Fibroblast of pulmonary artery (primary cell): Measurements from ENCODE around the gene SYCE1L.

Source experiments
- DNase-seq: peaks from one replicate; pipeline ENCODE4 v3.0.0-alpha.2; 2010; ENCODE audit warnings: low read depth
- H3K4me3 ChIP-seq: replicated peaks from 2 replicates; pipeline ENCODE4 v1.5.1; 2011; ENCODE audit warnings: low read depth, mild to moderate bottlenecking, control low read depth, low read length, moderate library complexity
- TF ChIP-seq, protein P1 (sequence below): IDR thresholded peaks from 2 replicates; pipeline ENCODE4 v1.5.1; 2011; ENCODE audit warnings: mild to moderate bottlenecking, control low read depth, low read length, inconsistent platforms; ENCODE audit errors: missing control alignments

Gene SYCE1L

GRCh38 chr16:77214411-77215138 is 15.4 kb downstream of the SYCE1L start:
- TF ChIP-seq, protein P1, sequence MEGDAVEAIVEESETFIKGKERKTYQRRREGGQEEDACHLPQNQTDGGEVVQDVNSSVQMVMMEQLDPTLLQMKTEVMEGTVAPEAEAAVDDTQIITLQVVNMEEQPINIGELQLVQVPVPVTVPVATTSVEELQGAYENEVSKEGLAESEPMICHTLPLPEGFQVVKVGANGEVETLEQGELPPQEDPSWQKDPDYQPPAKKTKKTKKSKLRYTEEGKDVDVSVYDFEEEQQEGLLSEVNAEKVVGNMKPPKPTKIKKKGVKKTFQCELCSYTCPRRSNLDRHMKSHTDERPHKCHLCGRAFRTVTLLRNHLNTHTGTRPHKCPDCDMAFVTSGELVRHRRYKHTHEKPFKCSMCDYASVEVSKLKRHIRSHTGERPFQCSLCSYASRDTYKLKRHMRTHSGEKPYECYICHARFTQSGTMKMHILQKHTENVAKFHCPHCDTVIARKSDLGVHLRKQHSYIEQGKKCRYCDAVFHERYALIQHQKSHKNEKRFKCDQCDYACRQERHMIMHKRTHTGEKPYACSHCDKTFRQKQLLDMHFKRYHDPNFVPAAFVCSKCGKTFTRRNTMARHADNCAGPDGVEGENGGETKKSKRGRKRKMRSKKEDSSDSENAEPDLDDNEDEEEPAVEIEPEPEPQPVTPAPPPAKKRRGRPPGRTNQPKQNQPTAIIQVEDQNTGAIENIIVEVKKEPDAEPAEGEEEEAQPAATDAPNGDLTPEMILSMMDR, result no peak
- DNase-seq, result no peak

DNA sequence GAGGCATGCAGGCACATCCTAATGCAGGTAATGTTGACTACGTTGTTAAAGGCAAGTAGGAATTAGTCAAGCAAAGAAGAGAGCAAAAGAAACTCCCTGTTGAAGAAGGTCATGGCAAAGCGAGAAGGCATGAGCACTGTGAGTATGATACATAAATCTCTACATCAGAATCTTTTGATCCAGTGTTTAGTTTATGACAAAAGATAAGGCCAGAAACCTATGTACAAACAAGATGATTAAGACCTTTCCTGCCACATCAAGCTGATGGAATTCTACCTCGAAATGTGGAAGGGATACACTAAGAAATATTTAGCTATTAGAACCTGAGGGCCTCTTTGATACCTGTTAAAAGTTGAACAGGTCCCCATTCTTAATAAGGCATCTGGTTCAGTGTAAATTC is 20.2 kb downstream of the SYCE1L start:
- TF ChIP-seq, protein P1, result no peak
- H3K4me3 ChIP-seq, result no peak overlapping the region
- DNase-seq, result no peak

More at GRCh38 chr16:77214411-77215138, 15.4 kb downstream of the SYCE1L start:
- no peak overlapping the region for H3K4me3 ChIP-seq

DNA sequence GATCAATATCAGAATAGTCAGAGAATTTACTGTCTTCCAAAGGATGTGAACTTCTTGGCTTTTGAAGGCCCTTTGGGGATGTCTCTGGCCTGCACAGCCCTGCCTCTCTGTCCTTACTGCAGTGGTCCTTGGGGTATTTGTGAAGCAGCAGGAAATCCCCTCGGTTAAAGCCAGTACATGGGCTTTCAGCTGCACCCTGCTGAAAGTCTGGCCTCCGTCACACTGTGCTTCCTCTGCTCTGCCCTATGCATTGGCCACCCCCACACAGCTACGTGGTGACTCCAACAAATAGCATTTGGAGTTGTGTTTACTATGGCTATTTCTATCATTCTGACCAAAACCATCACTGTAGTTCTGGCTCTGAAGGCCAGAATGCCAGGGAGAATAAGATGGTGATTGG is 21.2 kb downstream of the SYCE1L start:
- TF ChIP-seq, protein P1, result no peak
- no peak overlapping the region for H3K4me3 ChIP-seq
- no peak for DNase-seq

DNA sequence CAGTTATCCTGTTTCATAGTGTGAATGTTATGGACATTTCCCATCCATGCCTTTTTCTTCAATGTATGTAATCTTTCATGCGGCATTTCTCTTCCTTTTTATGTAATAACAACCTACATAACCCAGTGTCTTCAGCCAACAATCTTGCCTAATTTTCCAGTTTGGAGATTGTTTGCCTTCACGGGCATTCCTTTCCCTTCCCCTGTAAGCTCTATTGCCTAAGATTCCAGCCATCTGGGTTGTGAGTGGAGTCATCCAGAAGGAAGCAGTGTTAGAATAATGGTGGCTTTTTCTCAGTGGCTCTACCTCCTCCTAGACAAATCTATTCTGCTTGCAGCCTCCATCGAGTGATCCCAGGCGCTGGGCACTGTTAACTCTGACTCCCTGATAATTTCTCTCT is 22.3 kb downstream of the SYCE1L start:
- TF ChIP-seq, protein P1, result no peak
- H3K4me3 ChIP-seq, result no peak overlapping the region
- peak; percentile 53 for DNase-seq

DNA sequence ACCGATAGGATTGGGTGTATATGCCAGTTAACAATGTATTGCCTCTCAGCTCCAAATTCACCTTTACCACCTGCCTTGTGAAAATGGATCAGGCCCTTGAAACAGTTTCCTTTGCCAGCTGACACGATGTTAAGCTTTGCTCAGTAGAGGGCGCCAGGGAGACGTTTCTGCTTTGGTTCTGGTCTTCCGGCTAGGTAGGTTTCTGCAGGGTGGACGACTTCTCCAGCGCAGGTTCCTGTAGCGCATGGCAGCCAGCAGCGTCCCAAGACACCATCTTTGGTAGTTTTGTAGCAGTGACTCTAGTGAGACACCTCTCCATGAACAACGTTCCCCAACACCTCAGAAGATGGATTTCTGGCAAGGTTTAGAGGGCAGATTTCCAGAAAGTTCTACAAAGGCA is 24.0 kb downstream of the SYCE1L start:
- no peak overlapping the region for H3K4me3 ChIP-seq
- TF ChIP-seq, protein P1, result peak; percentile 23
- no peak for DNase-seq

- no peak for DNase-seq
- H3K4me3 ChIP-seq, result no peak overlapping the region
- TF ChIP-seq, protein P1, result no peak
These were observed 26.0 kb downstream of the SYCE1L start for GRCh38 chr16:77225182-77225581.

- no peak for DNase-seq
- TF ChIP-seq, protein P1, result no peak
- H3K4me3 ChIP-seq, result no peak overlapping the region
These were observed 28.5 kb downstream of the SYCE1L start for GRCh38 chr16:77227745-77228144.
